Effector memory CD8-positive, alpha-beta T cell (primary cell): ENCODE measurements around the gene ADAMTSL4.

ENCODE experiments used
- ATAC-seq: fragments of 150-1000 bp; cut with Tn5 transposase; replicated peaks from 2 replicates; pipeline ENCODE4 v1.10.0; 2021; ENCODE audit warnings: mild to moderate bottlenecking, moderate library complexity
- DNase-seq, 3 experiments: peaks; one replicate each; pipeline ENCODE4 v3.0.0; 2021
- H3K27ac Mint-ChIP-seq, 2 donors: one replicate each; pipeline ENCODE4 v1.8.0; 2022; ENCODE audit warnings: mild to moderate bottlenecking in 2 of 2, mixed read lengths in 2 of 2, moderate library complexity in 2 of 2
- H3K27me3 Mint-ChIP-seq, 2 donors: one replicate each; pipeline ENCODE4 v1.8.0; 2022; ENCODE audit warnings: mixed read lengths in 2 of 2
- H3K36me3 Mint-ChIP-seq: one replicate; pipeline ENCODE4 v1.8.0; 2022; ENCODE audit warnings: mild to moderate bottlenecking, moderate library complexity, mixed read lengths; ENCODE audit not compliant: insufficient read depth
- H3K4me1 Mint-ChIP-seq, 2 donors: one replicate each; pipeline ENCODE4 v1.8.0; 2022; ENCODE audit warnings: low read depth in 2 of 2, mixed read lengths in 2 of 2
- H3K4me3 Mint-ChIP-seq, 2 donors: one replicate each; pipeline ENCODE4 v1.8.0; 2022; ENCODE audit warnings: mild to moderate bottlenecking in 2 of 2, mixed read lengths in 2 of 2, moderate library complexity in 2 of 2
- H3K9me3 Mint-ChIP-seq, 2 donors: one replicate each; pipeline ENCODE4 v1.8.0; 2022; ENCODE audit warnings: mixed read lengths in 2 of 2

The ADAMTSL4 gene

GRCh38 chr1:150606463-150607142 is 57.4 kb downstream of the ADAMTSL4 start:
- ATAC-seq: no peak
- Mint-ChIP-seq H3K36me3 (peaks cover 13% of the 10 kb centered on the region), H3K27me3 (no peaks in the 10 kb centered on the region), H3K9me3 (no peaks in the 10 kb centered on the region), H3K27ac (no peak overlapping the region), H3K4me3 (no peak overlapping the region), H3K4me1 (peaks cover 7% of the 10 kb centered on the region in 2 donors)
- DNase-seq: no peak

GRCh38 chr1:150609732-150610131 is 60.5 kb downstream of the ADAMTSL4 start:
- peak overlapping the region; percentile 93 to 99 for H3K27ac Mint-ChIP-seq
- no peaks in the 10 kb centered on the region for H3K9me3 Mint-ChIP-seq
- DNase-seq (no peak), ATAC-seq (no peak)
- peaks cover 40% of the 10 kb centered on the region for H3K36me3 Mint-ChIP-seq
- no peak overlapping the region for H3K4me3 Mint-ChIP-seq
- peaks cover 23 to 26% of the 10 kb centered on the region in 2 donors for H3K4me1 Mint-ChIP-seq
- no peaks in the 10 kb centered on the region for H3K27me3 Mint-ChIP-seq
